ENCODE measurements around the gene PDLIM7.
A peak's percentile ranks its signal among the peaks of the same experiment; 100 is the strongest.
"Not testable (repeated sequence)": the region's sequence is repeated elsewhere in the genome, so short reads cannot be mapped to it uniquely, and the experiment has no call there.

PDLIM7 gene, protein sequence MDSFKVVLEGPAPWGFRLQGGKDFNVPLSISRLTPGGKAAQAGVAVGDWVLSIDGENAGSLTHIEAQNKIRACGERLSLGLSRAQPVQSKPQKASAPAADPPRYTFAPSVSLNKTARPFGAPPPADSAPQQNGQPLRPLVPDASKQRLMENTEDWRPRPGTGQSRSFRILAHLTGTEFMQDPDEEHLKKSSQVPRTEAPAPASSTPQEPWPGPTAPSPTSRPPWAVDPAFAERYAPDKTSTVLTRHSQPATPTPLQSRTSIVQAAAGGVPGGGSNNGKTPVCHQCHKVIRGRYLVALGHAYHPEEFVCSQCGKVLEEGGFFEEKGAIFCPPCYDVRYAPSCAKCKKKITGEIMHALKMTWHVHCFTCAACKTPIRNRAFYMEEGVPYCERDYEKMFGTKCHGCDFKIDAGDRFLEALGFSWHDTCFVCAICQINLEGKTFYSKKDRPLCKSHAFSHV

DNA sequence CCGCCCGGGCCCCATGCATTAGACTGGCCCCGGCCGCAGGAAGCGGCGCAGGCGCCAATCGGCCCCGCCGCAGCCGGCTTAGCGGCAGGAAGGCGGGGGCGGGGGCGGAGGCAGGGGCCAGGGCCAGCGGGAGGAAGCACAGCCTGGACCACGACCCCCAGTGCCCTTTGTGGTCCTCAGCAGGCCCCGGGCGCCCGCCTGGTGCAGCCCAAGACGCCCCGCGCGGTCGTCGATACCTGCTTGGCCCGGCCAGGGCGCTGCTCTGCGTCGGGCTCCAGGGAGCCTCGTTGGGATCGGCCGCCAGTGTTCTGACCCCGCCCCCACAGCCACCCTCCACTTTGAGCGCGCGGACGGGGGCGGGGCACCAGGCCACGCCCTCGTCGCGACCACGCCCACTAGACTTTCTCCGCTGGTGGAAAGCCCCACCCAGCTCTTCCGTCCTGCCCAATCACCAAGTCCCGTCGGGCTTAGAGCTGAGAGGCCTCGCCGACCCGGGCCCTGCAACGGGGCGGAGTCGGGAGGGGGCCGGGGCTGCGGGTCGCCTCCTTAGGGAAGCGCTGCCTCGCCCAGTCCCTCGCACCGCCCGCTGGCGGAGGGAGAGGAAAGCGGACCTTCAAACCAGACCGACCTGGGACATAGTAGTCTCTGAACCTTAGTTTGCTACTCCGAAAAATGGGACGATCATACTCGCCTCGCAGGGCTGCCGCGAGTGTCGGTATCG, at the start of gene PDLIM7:
TSS of gene PDLIM7 (minus strand) at position 313 of the 721 bp plus-strand sequence. CDS start 1,092 bp downstream, outside the sequence.
- Mint-ChIP-seq H3K36me3 (ENCODE audit: low read depth) (peaks cover 8% of the 10 kb centered on the region), H3K4me3 (peak within 1 kb of the TSS; percentile 84), H3K4me1 (peaks cover 54% of the 10 kb centered on the region), H3K9me3 (no peaks in the 10 kb centered on the region), H3K27ac (peak within 1 kb of the TSS; percentile 67), H3K27me3 (peaks cover 15% of the 10 kb centered on the region)
- ATAC-seq (peak; percentile 70), DNase-seq (peak; percentile 97)

DNA sequence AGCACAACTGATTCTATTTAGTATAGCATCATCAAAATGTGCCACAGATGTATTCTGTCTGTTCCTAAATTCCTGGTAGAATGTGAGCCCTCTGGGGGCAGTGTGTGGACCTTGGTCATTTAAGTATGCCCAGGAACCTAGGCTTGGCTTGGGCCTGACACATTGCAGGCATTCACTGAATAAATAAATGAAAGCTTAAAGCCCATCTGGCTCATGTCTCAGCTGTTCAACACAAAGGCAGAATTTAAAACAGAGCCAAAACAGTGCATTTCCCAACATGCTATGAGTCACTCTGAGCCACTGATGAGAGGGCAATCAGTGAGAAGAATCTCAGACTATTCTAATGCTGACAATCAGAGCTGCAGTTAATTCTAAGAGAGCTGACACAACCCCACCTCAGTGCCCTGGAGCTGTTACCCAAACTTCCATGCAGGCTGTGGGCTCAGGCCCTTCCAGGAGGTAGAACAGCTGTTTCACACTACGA, 48.9 kb upstream of the PDLIM7 start:
- H3K9me3 Mint-ChIP-seq, result no peaks in the 10 kb centered on the region
- H3K4me1 Mint-ChIP-seq, result peaks cover 9% of the 10 kb centered on the region
- peak; percentile 69 for ATAC-seq
- H3K27me3 Mint-ChIP-seq, result no peaks in the 10 kb centered on the region
- H3K4me3 Mint-ChIP-seq, result no peak overlapping the region
- DNase-seq, result no peak
- H3K27ac Mint-ChIP-seq, result peak overlapping the region; percentile 23
- peaks cover 15% of the 10 kb centered on the region for H3K36me3 Mint-ChIP-seq (ENCODE audit: low read depth)

DNA sequence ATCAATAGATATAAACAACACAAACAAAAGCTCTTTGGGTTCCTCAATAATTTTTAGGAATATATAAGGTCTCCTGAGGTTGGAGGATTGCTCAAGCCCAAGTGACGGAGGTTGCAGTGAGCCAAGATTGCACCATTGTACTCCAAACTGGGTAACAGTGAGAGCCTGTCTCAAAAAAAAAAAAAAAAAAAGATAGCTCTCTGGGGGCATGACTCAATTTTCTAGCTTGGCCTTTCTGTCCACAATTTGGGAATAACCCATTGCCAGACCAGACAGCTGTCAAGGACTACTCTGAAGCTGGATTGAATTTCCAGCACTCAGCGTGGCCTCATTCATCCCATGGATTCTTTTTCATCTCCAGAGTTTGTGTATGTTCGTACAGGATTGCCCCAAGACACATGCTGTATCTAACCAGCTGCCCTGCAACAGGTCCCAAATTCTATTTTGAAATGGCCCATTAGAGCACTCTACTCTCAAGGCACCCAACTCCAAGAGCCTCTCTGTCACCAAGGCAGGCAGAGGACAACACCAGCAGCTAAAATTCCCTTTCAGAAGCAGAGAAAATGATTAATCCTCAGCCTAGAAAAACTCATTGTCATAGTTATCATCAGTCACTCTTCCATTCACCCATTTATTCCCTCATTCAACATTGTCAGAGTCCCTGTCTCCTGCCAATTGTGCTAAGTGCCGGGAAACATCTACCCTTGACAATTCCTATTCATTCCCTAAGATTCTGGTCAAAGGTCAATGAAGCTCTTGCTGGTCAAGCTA, 48.3 kb upstream of the PDLIM7 start:
- Mint-ChIP-seq H3K36me3 (ENCODE audit: low read depth) (peaks cover 19% of the 10 kb centered on the region), H3K27ac (peak overlapping the region; percentile 23)

GRCh38 chr5:177542816-177543465, 45.5 kb upstream of the PDLIM7 start:
- Mint-ChIP-seq H3K27me3 (no peaks in the 10 kb centered on the region), H3K9me3 (no peaks in the 10 kb centered on the region), H3K36me3 (ENCODE audit: low read depth) (peaks cover 20% of the 10 kb centered on the region), H3K27ac (no peak overlapping the region), H3K4me1 (peaks cover 7% of the 10 kb centered on the region), H3K4me3 (no peak overlapping the region)
- DNase-seq, result no peak
- ATAC-seq, result no peak

More for the DNA sequence above, 48.3 kb upstream of the PDLIM7 start:
- H3K4me3 Mint-ChIP-seq, result no peak overlapping the region
- DNase-seq (no peak), ATAC-seq (no peak)
- peaks cover 9% of the 10 kb centered on the region for H3K4me1 Mint-ChIP-seq
- H3K9me3 Mint-ChIP-seq, result no peaks in the 10 kb centered on the region
- H3K27me3 Mint-ChIP-seq, result no peaks in the 10 kb centered on the region

DNA sequence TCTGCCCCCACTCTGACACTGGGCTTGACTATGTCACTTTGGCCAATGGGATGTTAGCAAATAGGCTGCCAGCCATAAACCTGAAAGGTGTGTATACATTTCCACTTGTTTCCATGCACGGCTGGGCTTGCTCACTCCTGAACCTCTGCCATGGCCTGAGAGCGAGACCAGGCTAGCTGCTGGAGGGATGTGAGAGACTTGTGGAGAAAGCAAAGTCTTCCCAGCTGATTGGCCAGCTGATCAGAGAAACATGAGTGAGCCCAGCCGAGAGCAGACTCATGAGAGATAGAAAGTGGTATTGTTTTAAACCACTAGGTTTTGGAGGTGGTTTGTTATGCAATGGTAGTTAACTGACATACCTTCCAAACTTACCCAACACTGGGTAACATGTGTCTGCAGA, 43.0 kb upstream of the PDLIM7 start:
- ATAC-seq (no peak), DNase-seq (no peak)
- no peak overlapping the region for H3K27ac Mint-ChIP-seq
- H3K9me3 Mint-ChIP-seq, result no peaks in the 10 kb centered on the region
- H3K36me3 Mint-ChIP-seq (ENCODE audit: low read depth), result peaks cover 24% of the 10 kb centered on the region
- no peak overlapping the region for H3K4me3 Mint-ChIP-seq
- no peaks in the 10 kb centered on the region for H3K27me3 Mint-ChIP-seq
- H3K4me1 Mint-ChIP-seq, result no peaks in the 10 kb centered on the region

DNA sequence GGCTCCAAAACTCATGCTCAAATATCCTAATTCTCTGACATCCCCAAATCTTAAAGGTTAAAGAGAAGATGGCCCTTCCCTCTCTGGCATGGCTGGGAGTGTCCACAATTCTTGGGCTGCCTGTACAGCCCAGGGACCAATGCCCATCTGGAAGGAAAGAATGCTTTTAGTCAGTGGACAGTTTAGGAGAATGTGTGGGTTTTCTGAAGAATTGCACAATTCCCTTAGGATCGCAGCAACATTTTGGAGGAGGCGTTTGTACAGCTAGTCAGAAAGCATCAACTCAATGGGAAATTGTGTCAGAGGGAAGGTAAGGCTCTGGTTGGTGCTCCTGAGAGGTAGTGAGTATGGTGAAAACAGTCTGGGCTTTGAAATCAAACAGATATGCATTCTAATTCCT, 42.0 kb upstream of the PDLIM7 start:
- Mint-ChIP-seq H3K27ac (no peak overlapping the region), H3K9me3 (no peaks in the 10 kb centered on the region), H3K4me1 (no peaks in the 10 kb centered on the region), H3K4me3 (no peak overlapping the region), H3K36me3 (ENCODE audit: low read depth) (peaks cover 23% of the 10 kb centered on the region), H3K27me3 (no peaks in the 10 kb centered on the region)
- DNase-seq, result no peak
- no peak for ATAC-seq

DNA sequence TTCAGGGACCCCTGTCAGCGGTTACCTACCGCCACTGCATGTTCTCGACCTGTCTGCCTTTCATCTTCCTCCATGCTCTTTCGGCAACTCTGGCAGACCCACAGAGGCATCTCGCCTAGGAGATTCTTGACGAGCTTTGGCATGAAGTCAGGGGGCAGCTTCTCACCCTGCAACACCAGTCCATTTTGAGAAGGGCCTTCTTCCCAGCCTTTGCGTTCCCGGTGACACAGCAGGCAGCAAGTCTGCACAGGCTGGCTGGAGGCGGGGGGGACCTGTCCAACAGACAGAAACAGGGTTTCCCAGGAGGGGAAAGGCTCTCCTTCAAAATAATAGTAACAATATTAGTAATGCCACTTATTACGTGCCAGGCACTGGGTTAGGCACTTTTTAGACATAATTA, 41.5 kb upstream of the PDLIM7 start:
- Mint-ChIP-seq H3K27me3 (no peaks in the 10 kb centered on the region), H3K9me3 (no peaks in the 10 kb centered on the region), H3K4me3 (no peak overlapping the region), H3K4me1 (no peaks in the 10 kb centered on the region), H3K27ac (no peak overlapping the region), H3K36me3 (ENCODE audit: low read depth) (peaks cover 21% of the 10 kb centered on the region)
- DNase-seq (no peak), ATAC-seq (no peak)

DNA sequence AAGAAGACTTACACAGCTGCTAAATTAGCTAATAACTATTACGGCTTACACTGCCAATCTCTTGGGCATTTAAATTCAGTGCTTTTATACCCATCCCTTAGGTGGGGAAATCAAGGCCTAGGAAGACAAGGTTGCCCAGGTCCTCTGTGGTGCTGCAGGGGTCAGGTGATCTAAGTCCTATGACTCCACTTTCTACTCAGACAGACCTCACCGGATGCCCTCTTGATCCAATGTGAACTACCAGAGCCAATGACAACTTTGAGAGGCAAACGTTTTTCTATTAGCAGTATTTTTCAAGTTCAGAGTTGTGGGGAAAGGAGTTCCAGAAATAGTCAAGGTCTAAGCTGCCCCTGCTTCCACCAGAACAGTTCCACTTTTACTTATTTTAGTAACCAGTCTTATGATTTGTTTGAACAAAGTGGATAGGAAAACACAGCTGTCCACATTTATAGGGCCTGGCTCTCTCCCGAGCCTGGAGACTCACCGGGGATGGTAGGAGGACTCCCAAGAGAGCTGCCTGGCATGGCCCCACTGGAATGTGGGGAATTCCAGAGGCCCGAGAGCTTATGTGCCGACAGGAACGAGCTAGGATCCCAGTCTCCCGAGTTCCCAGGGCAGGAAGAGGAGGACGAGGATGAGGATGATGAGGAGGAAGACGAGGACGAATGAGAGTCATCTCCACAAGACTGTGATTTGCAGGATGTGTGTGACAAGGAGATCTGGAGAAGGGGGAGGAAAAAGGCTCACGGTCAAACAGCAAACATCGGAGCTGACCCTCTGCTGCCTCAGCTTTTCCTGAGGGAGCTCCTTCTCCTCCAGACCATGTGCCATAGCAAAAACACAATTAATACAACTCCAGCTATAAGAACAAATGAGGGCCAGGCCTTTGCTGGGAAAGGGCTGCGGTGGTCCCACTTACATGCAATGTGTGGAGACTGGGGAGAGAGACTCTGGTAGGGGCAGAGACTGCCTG, 40.3 kb upstream of the PDLIM7 start:
- ATAC-seq, result no peak
- H3K36me3 Mint-ChIP-seq (ENCODE audit: low read depth), result peaks cover 27% of the 10 kb centered on the region
- no peaks in the 10 kb centered on the region for H3K9me3 Mint-ChIP-seq
- no peaks in the 10 kb centered on the region for H3K27me3 Mint-ChIP-seq
- no peak overlapping the region for H3K27ac Mint-ChIP-seq
- H3K4me1 Mint-ChIP-seq, result no peaks in the 10 kb centered on the region
- no peak overlapping the region for H3K4me3 Mint-ChIP-seq
- no peak for DNase-seq

DNA sequence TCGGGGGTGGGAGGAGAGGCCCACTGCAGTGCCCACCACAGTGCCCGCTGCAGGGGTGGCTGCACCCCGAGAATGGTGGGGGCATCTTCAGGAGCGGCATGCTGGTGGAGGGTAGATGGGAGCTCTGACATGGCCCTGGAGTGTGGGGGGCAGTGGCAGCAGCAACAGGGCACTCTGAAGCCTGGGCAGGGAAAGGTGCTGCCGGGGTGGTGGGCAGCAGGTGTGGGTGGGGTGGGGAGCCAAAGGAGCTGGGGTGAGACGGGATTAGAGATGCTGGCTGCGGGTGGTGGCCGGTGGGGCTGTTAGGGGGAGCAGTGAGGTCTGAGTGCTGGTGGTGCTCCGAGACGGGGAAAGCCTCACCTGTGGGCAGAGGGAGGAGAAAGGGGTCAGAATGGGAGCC, 39.0 kb upstream of the PDLIM7 start:
- Mint-ChIP-seq H3K27me3 (no peaks in the 10 kb centered on the region), H3K4me1 (no peaks in the 10 kb centered on the region), H3K9me3 (no peaks in the 10 kb centered on the region), H3K36me3 (ENCODE audit: low read depth) (peaks cover 25% of the 10 kb centered on the region), H3K4me3 (no peak overlapping the region), H3K27ac (no peak overlapping the region)
- DNase-seq (no peak), ATAC-seq (no peak)

DNA sequence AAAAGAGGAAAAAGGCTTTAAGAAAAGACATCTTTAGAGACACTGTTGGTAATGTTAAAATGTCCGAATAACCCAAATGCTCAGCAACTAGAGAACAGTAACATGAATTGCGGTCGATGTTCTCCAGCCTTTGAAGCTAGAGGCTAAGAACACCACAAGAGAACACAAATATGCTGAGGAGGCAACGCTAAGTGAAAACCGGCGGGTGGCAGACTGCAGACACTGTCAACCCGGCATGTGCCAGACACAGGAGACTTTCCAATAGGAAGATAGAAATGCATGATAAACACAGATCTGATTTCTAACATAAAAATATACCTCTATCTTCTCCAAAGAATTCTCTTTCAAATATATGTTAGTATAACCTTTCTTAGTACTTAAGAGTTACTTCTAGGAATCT, 37.7 kb upstream of the PDLIM7 start:
- peaks cover 25% of the 10 kb centered on the region for H3K36me3 Mint-ChIP-seq (ENCODE audit: low read depth)

DNA sequence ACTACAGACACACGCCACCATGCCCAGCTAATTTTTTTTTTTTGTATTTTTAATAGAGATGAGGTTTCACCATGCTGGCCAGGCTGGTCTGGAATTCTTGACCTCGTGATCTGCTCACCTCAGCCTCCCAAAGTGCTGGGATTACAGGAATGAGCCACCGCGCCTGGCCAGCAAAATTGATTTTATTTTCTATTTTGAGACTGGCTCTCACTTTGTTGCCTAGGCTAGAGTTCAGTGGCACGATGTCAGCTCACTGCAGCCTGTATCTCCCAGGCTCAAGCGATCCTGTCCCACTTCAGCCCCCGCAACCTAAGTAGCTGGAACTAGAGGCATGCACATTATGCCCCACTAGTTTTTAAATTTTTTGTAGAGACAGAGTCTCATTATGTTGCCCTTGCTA, 37.0 kb upstream of the PDLIM7 start:
- H3K27ac Mint-ChIP-seq, H3K4me3 Mint-ChIP-seq, ATAC-seq, H3K9me3 Mint-ChIP-seq, H3K4me1 Mint-ChIP-seq, DNase-seq, H3K27me3 Mint-ChIP-seq: not testable (repeated sequence)
- peaks cover 27% of the 10 kb centered on the region for H3K36me3 Mint-ChIP-seq (ENCODE audit: low read depth)

More for the DNA sequence above, 37.7 kb upstream of the PDLIM7 start:
- no peaks in the 10 kb centered on the region for H3K27me3 Mint-ChIP-seq
- no peak overlapping the region for H3K27ac Mint-ChIP-seq
- no peak overlapping the region for H3K4me3 Mint-ChIP-seq
- no peaks in the 10 kb centered on the region for H3K9me3 Mint-ChIP-seq
- no peaks in the 10 kb centered on the region for H3K4me1 Mint-ChIP-seq
- DNase-seq, result no peak
- ATAC-seq, result no peak

- Mint-ChIP-seq H3K27ac (no peak overlapping the region), H3K27me3 (no peaks in the 10 kb centered on the region), H3K9me3 (no peaks in the 10 kb centered on the region), H3K36me3 (ENCODE audit: low read depth) (peaks cover 21% of the 10 kb centered on the region), H3K4me1 (no peaks in the 10 kb centered on the region), H3K4me3 (no peak overlapping the region)
- DNase-seq (no peak), ATAC-seq (no peak)
Observed at GRCh38 chr5:177531209-177531940, 34.0 kb upstream of the PDLIM7 start.

GRCh38 chr5:177530638-177531037, 33.2 kb upstream of the PDLIM7 start:
- Mint-ChIP-seq H3K27me3 (no peaks in the 10 kb centered on the region), H3K36me3 (ENCODE audit: low read depth) (peaks cover 22% of the 10 kb centered on the region), H3K9me3 (no peaks in the 10 kb centered on the region), H3K4me3 (no peak overlapping the region), H3K27ac (peak overlapping the region; percentile 36), H3K4me1 (no peaks in the 10 kb centered on the region)
- no peak for ATAC-seq
- no peak for DNase-seq
